UCSD-AML1 (cell line): ENCODE data around the gene NKX2-2.

Source experiments
- DNase-seq: peaks from one replicate; lab custom pipeline; 2025; ENCODE audit not compliant: unreplicated experiment; lab: John Stamatoyannopoulos, UW

NKX2-2 gene

DNA sequence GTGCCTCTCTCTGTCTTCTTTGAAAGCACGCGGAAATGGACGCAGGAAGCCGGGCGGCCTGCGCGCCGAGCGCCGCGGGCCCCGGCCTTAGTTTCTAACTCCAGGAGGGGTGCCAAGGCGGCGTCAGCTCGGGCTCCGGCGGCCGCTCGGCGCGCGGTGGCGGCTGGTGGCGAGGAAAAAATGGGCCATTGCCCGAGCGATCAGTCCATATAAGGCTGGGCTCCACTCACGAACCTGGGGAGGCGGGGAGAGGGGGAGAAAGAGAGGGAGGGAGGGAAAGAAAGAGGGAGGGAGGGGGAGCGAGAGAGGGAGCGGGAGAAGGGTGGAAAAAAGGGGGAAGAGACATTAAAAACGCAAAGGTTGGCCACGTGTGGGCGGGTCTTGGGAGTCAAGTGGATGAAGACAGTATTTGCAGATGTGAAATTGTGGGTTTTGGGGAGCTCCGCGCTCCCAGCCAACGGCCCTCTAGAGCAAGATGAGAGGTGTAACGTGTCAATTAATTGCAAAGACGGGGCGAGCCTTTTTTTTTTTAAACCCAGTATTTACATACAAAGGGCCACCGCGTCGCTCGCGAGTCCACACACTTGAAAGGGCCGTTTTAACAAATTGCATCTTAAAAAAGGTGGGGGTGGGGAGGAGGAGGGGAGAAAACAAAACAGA lies at the start of gene NKX2-2:
NKX2-2 (minus strand) TSS at position 184 of the 660 bp plus-strand sequence. CDS start 395 bp downstream, outside the sequence.
- no peak for DNase-seq

DNA sequence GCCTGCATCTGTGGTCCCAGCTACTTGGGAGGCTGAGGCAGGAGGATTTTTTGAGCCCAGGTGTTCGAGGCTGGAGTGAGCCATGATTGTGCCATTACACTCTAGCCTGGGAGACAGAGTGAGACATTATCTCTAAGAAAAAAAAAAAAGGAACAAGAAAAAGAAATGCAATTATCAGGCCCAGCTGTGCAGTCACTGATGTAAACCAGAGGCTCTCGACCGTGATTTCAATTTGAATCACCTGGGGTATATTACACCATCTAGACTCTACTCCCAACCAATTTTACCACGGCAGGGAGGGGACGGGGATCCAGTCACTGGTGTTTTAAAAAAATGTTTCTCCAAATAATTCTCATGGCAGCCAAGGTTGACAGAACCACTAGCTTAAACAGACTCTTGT lies 48.8 kb upstream of the NKX2-2 start:
- no peak for DNase-seq

- DNase-seq, result no peak
These were observed 45.4 kb upstream of the NKX2-2 start for GRCh38 chr20:21559305-21559704.

DNA sequence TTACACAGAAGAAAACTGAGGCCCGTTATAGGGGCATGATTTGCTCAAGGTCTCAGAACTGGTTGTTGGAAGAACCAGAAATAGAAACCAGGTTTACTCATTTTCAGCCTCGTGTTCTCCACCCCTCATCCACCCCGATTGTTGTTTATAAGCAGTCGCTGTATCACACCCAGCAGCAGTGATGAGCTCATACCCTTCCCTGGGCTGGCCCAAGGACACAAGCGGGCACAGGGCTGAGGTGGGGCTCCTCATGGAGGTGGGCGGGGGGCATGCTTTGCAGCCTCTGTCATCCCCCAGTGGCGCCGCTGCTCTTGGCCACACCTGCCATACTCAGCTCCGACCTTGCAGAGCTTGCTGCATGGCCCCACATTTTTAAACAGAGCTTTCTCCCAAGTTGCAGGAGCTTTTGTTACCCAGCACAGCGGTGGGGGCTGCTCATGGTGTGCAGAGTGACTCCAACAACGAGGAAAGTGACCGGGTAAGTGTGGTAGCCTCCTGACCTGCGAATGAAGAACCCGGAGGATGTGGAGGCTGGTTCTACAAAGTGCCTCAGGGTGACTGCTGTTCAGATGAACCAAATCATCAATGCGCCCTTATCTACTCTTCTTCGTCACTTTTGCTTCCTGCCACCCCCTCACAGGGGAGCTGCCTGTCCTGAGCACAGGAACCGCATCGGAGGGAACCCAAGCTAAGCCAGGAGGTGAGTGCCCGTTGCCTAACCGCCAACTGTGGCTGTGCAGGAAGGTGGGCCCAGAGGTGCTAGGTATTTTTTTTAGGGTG lies 43.6 kb upstream of the NKX2-2 start:
- DNase-seq, result no peak

- no peak for DNase-seq
These were observed 42.5 kb upstream of the NKX2-2 start for GRCh38 chr20:21556398-21556797.

DNA sequence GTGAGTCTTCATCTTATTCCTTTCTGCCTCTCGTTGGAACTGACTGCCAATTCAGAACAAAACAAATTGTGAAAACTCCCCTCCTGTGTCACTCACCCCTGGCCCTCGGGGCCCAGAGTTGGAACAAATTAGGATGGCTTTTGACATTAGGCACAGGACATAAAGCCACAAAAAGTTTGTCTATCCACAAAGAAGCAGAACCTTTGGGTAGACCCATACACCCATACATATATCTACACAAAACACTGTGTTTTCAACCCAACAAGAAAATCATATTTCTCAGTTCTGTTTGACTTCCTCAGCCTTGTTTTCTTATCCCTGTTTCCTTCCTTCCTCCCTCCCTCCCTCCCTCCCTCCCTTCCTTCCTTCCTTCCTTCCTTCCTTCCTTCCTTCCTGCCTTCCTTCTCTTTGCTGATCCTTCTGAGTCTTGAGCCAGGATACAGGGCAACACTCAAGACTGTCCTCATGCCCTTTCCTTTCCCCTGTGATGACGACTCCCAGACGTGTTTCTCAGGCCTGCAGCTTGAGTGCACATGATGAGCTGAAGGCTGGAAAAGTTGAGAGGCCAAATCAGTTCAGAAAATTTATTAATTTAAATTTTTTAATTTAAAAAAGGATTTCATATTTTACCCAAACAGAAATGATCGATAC lies 41.7 kb upstream of the NKX2-2 start:
- no peak for DNase-seq

- no peak for DNase-seq
These were observed 41.1 kb upstream of the NKX2-2 start for GRCh38 chr20:21554985-21555384.

DNA sequence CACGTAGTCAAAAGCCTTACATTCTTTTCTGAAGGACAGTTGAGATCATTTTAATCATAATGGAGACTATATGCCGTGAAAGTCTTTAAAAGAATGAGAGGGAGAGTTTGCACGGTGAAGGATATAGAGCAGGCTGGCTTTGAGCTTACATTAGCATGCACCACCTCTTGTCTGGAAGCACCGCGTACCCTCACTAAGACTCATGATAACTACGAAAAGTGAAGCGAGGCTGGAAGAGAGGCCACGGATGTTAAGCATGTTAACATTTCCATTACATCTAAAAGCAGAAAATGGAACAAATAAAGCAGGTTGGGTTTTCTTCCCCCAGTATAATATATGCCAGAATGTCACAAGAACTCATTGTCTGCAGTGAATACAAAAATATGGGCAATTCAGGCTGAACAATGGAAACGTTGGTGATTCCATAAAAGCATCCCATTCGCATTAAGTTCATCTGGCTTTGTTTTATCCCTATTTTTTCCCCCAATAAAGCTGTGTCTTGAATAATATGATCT lies 40.6 kb upstream of the NKX2-2 start:
- DNase-seq, result no peak

DNA sequence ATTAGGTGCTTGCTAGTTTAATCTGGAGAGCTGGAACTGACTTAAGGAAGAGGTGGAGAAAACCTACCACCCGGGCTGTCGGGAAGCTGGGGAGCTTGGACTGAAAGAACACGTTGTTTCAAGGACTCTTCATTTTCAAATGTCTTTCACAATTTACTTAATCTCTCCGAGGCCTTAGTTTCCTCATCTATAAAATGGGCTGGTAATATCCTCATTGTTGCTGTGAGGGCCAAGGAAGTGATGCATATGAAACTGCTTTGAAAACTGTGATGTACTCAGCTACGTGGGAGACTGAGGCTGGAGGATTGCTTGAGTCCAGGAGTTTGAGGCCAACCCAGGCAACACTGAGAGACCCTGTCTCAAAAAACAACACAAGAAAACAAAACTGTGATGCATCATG lies 36.7 kb upstream of the NKX2-2 start:
- no peak for DNase-seq

GRCh38 chr20:21548390-21549035 lies 34.6 kb upstream of the NKX2-2 start:
- DNase-seq, result no peak

GRCh38 chr20:21546355-21546754 lies 32.5 kb upstream of the NKX2-2 start:
- no peak for DNase-seq

DNA sequence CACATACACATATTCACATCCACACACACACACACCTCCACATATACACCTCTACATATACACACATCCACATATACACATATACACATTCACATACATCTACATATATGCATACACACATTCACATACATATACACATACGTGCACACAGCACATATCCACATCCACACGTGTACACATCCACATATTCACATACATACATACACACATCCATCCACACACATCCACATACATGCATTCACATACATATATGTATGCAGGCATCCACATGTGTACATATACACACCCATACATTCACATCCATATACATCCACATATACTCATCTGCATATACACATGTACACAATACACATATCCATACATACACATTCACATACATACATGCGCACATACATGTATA lies 25.6 kb upstream of the NKX2-2 start:
- DNase-seq, result no peak

- DNase-seq, result no peak
These were observed 21.0 kb upstream of the NKX2-2 start for GRCh38 chr20:21534886-21535285.

- DNase-seq, result no peak
These were observed 20.6 kb upstream of the NKX2-2 start for GRCh38 chr20:21534453-21534852.

GRCh38 chr20:21529863-21530262 lies 16.0 kb upstream of the NKX2-2 start:
- DNase-seq, result no peak

- DNase-seq, result no peak
These were observed 15.0 kb upstream of the NKX2-2 start for GRCh38 chr20:21528870-21529269.

GRCh38 chr20:21527908-21528307 lies 14.0 kb upstream of the NKX2-2 start:
- DNase-seq, result no peak

GRCh38 chr20:21526776-21527175 lies 12.9 kb upstream of the NKX2-2 start:
- DNase-seq, result no peak

DNA sequence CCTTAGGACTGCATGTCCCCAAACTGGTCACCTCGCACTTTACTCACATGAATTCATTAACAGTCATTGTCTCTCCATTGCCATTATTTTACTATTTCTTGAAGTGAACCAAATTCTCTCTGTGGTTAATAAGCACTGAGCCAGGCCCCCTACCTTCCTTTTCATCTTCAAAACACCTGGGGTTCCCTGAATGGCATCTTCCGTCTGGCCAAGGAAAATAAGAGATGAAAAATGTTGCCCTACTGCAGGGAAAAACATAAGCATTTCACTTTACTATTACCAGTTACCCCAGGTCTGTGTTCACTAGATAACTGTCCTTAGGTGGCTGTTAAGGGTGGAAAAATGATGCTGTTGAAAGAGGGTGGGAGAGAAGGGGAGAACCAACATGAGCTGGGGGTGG lies 10.0 kb upstream of the NKX2-2 start:
- no peak for DNase-seq

- DNase-seq, result no peak
These were observed 9.5 kb upstream of the NKX2-2 start for GRCh38 chr20:21523281-21523868.
